Small intestine (tissue), 7 donors: ENCODE results near the gene ARTN. TPM values are rescaled to one million over a fixed set of nuclear protein-coding genes. Genes with fewer than 3 reads are reported as not detected.

ENCODE experiments used
- DNase-seq, 2 donors: peaks; one replicate each; pipeline versions ENCODE4 v3.0.0 to v3.0.0-alpha.2; 2013
- FAIRE-seq: peaks from 2 replicates; lab custom pipeline; 2012; peaks lifted over from hg19 to GRCh38; lab: Jason Lieb, UNC
- H3K27ac ChIP-seq, 3 donors: one replicate each; pipeline ENCODE4 v1.5.1; 2013; ENCODE audit warnings: low read length in 2 of 3, mild to moderate bottlenecking in 2 of 3, control low read depth in 1 of 3, inconsistent platforms in 1 of 3, low read depth in 1 of 3, moderate library complexity in 1 of 3
- H3K27me3 ChIP-seq, 3 donors: one replicate each; pipeline ENCODE4 v1.6.1; 2013; ENCODE audit warnings: low read length in 3 of 3, inconsistent platforms in 1 of 3; ENCODE audit not compliant: control insufficient read depth in 3 of 3, insufficient read depth in 3 of 3
- H3K36me3 ChIP-seq, 3 donors: one replicate each; pipeline ENCODE4 v1.6.1; 2013; ENCODE audit warnings: low read length in 3 of 3, inconsistent platforms in 1 of 3, low read depth in 1 of 3, mild to moderate bottlenecking in 1 of 3, moderate library complexity in 1 of 3; ENCODE audit not compliant: control insufficient read depth in 3 of 3, insufficient read depth in 2 of 3
- H3K4me1 ChIP-seq, 3 donors: one replicate each; pipeline ENCODE4 v1.6.1; 2013; ENCODE audit warnings: low read length in 2 of 3, inconsistent platforms in 1 of 3, low read depth in 1 of 3, mild to moderate bottlenecking in 1 of 3, moderate library complexity in 1 of 3; ENCODE audit not compliant: control insufficient read depth in 3 of 3, insufficient read depth in 2 of 3
- H3K4me3 ChIP-seq, 3 donors: one replicate each; pipeline ENCODE4 v1.5.1; 2013; ENCODE audit warnings: low read length in 3 of 3, control low read depth in 1 of 3, inconsistent platforms in 1 of 3, low read depth in 1 of 3, mild to moderate bottlenecking in 1 of 3, moderate library complexity in 1 of 3
- H3K9me3 ChIP-seq, 2 donors: one replicate each; pipeline ENCODE4 v1.6.1; 2013; ENCODE audit warnings: low read depth in 1 of 2, low read length in 1 of 2; ENCODE audit not compliant: control insufficient read depth in 2 of 2, insufficient read depth in 1 of 2
- WGBS, 3 donors: extraction: QIAGEN DNeasy Blood & Tissue Kit; methylation state at CpG; one replicate each; pipeline ENCODE4 v1.1.7; 2013; 5-methylcytosine and 5-hydroxymethylcytosine counted together
- polyA plus RNA-seq, 4 donors: library from polyadenylated mRNA; stranded (reverse) in 3 of 4; unstranded in 1 of 4; fragments of 200-250 nt in 3 of 4; fragments of 120-200 nt in 1 of 4; gene quantifications; one replicate each; pipeline versions ENCODE4 v1.2.1 to v1.2.3, GENCODE V29; 2013
- donor health status: healthy with polysubstance abuse.
- donor health status: control.
- donor health status: control.
- donor health status: Bipolar disorder and iron deficiency.
- donor health status: healthy.

Gene ARTN
- polyA plus RNA-seq, 4 donors: 0.81 to 1.2 (median 0.83) TPM; not detected in 1

DNA sequence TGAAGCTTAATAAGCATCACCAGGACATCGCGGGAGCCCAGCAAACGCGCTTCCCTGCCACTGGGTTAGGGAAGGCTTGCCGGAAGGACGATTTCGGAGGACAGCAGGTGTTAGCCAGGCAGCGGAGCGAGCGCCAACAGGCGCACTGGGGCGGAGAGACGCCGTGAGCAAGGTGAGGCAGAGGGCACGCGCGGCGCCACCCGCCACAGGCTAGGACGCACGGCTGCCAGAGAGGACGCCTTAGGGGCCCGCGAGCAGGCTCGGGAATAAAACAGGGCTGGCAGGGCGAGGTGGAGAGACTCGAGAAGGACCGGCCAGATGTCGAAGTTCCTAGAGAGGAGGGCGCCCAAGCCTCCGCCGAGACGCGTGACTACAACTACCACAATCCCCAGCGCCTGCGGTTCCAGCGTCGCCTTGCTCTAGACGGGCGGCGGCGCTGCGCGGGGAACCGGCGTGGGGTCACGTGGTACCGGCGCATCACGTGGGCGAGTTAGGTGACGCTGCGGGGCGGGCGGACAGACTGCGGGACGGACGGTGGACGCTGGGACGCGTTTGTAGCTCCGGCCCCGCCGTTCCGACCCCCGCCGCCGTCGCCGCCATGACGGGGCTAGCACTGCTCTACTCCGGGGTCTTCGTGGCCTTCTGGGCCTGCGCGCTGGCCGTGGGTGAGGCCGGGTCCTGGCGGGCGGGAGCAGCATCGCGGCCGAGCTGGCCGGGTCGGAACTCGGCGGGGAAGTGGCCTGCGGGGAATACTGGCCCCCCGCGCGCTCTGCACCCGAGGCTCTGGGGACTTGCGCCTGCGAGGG, 41.0 kb downstream of the ARTN start, which contains the start of gene ATP6V0B:
Gene ATP6V0B, plus strand, starts transcription at position 518 of the 806 bp plus-strand sequence. Its CDS starts 81 bp downstream, at position 599.
- H3K27ac ChIP-seq: peak within 1 kb of the TSS; percentile 90 to 93 (median 91)
- WGBS, 3 donors: 0% methylated on average over 83 to 93 of the region's 93 CpGs
- H3K4me3 ChIP-seq: peak within 1 kb of the TSS; percentile 90 to 96 (median 90)
- peaks cover 21 to 42% (median 21%) of the 10 kb centered on the region in 3 donors for H3K4me1 ChIP-seq
- peak; percentile 95 to 98 for DNase-seq
- H3K36me3 ChIP-seq: peaks cover 0 to 48% (median 3%) of the 10 kb centered on the region in 3 donors
- no peaks in the 10 kb centered on the region for H3K9me3 ChIP-seq
- no peak for FAIRE-seq
- no peaks in the 10 kb centered on the region for H3K27me3 ChIP-seq

DNA sequence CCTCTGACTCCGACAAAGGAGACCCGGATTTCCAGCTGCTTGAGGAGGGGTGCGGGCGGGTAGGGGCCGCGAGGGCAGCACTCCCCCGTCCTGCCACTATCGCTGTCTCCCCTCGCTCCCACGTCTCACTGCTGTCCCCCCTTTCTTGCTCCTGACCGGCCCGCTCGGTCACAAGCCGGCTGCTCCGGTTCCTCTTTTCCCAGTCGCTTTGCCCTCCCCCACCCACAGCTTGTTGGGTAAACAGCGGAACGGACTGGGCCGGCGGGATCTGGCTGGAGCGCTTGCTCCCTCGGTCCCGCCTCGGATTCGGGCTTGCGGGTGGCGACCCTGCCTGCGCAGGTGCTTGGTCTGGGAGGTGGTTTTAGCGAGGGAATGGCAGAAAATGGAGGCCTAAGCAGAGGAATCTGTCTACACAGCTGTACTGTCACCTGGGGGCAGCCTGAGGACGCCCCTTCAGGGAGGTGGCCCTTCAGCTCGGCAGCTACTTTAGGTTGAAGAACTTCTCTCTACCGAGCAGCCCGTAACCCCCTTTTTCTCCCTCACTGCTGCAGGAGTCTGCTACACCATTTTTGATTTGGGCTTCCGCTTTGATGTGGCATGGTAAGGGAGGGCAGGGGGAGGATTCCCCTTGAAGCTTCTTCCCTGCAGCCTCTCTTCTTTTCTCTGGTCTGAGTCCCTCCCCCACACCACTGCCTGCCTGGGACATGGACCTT, 41.8 kb downstream of the ARTN start:
- Histone ChIP-seq H3K27me3 (no peaks in the 10 kb centered on the region), H3K9me3 (no peaks in the 10 kb centered on the region), H3K4me1 (peaks cover 19 to 47% (median 20%) of the 10 kb centered on the region in 3 donors), H3K4me3 (peak overlapping the region; percentile 90 to 96 (median 90)), H3K36me3 (peaks cover 0 to 48% (median 3%) of the 10 kb centered on the region in 3 donors), H3K27ac (peak overlapping the region; percentile 85 to 93 (median 91))
- 1% methylated on average over 29 to 34 of the region's 34 CpGs for WGBS, 3 donors
- FAIRE-seq (no peak), DNase-seq (peak; percentile 43 to 68)

- WGBS, 3 donors: 59 to 82% (median 69%) methylated on average over 4 of the region's 4 CpGs
- Histone ChIP-seq H3K9me3 (no peaks in the 10 kb centered on the region), H3K36me3 (peaks cover 0 to 49% (median 3%) of the 10 kb centered on the region in 3 donors), H3K27ac (no peak overlapping the region), H3K27me3 (no peaks in the 10 kb centered on the region), H3K4me1 (peaks cover 14 to 46% (median 15%) of the 10 kb centered on the region in 3 donors), H3K4me3 (peak overlapping the region; percentile 90 to 96 (median 90))
- DNase-seq: no peak
- FAIRE-seq: no peak
Observed at GRCh38 chr1:43976045-43976444, 42.4 kb downstream of the ARTN start.

DNA sequence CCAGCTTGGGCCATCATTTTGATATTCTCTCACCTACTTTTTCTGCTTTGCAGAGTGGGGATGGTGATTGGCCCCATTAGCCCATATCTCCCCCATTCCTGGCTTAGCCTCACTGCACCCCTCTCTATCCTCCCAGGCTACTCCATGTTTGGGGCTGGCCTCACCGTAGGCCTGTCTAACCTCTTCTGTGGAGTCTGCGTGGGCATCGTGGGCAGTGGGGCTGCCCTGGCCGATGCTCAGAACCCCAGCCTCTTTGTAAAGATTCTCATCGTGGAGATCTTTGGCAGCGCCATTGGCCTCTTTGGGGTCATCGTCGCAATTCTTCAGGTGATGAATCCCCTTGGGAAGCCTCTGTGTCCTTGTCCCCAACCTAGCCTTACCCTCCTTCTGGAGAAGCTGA, 43.3 kb downstream of the ARTN start:
- H3K36me3 ChIP-seq: peaks cover 0 to 49% (median 3%) of the 10 kb centered on the region in 3 donors
- no peak overlapping the region for H3K4me3 ChIP-seq
- WGBS, 3 donors: 90 to 96% (median 95%) methylated on average over 8 of the region's 8 CpGs
- H3K4me1 ChIP-seq: peaks cover 14 to 46% (median 15%) of the 10 kb centered on the region in 3 donors
- DNase-seq: no peak
- H3K27me3 ChIP-seq: no peaks in the 10 kb centered on the region
- no peaks in the 10 kb centered on the region for H3K9me3 ChIP-seq
- no peak for FAIRE-seq
- no peak overlapping the region for H3K27ac ChIP-seq

- FAIRE-seq: no peak
- peaks cover 14 to 46% (median 15%) of the 10 kb centered on the region in 3 donors for H3K4me1 ChIP-seq
- H3K9me3 ChIP-seq: no peaks in the 10 kb centered on the region
- no peak overlapping the region for H3K4me3 ChIP-seq
- H3K36me3 ChIP-seq: peaks cover 0 to 49% (median 3%) of the 10 kb centered on the region in 3 donors
- H3K27ac ChIP-seq: no peak overlapping the region
- DNase-seq: no peak
- WGBS, 3 donors: 76 to 87% (median 79%) methylated on average over 9 of the region's 9 CpGs
- H3K27me3 ChIP-seq: no peaks in the 10 kb centered on the region
Observed at GRCh38 chr1:43977376-43978263, 44.0 kb downstream of the ARTN start.

GRCh38 chr1:43978264-43978550, 44.6 kb downstream of the ARTN start:
- peaks cover 0 to 51% (median 3%) of the 10 kb centered on the region in 3 donors for H3K36me3 ChIP-seq
- DNase-seq (peak in 1 of 2 donors; percentile 26), FAIRE-seq (no peak)
- 34 to 59% (median 42%) methylated on average over 5 of the region's 5 CpGs for WGBS, 3 donors
- H3K9me3 ChIP-seq: no peaks in the 10 kb centered on the region
- peaks cover 14 to 46% (median 15%) of the 10 kb centered on the region in 3 donors for H3K4me1 ChIP-seq
- H3K27me3 ChIP-seq: no peaks in the 10 kb centered on the region
- peak overlapping the region in 1 of 3 donors; percentile 61 for H3K27ac ChIP-seq
- peak overlapping the region in 1 of 3 donors; percentile 66 for H3K4me3 ChIP-seq

GRCh38 chr1:43978551-43979260, 45.1 kb downstream of the ARTN start, which contains the start of gene B4GALT2:
Gene B4GALT2, plus strand, starts transcription at chr1:43979210. Its CDS starts 1,951 bp downstream, at chr1:43981161.
- DNase-seq (peak; percentile 54 to 71), FAIRE-seq (no peak)
- 3 to 6% (median 5%) methylated on average over 40 to 54 of the region's 54 CpGs for WGBS, 3 donors
- Histone ChIP-seq H3K36me3 (peaks cover 0 to 56% (median 3%) of the 10 kb centered on the region in 3 donors), H3K4me1 (peaks cover 14 to 46% (median 14%) of the 10 kb centered on the region in 3 donors), H3K27ac (peak within 1 kb of the TSS; percentile 34 to 61 (median 54)), H3K9me3 (no peaks in the 10 kb centered on the region), H3K27me3 (no peaks in the 10 kb centered on the region), H3K4me3 (peak within 1 kb of the TSS; percentile 45 to 77 (median 66))
